GM21447 (cell line): Measurements from ENCODE around the gene PURB.
A peak's percentile ranks its signal among the peaks of the same experiment; 100 is the strongest.
"Not testable (repeated sequence)": the region's sequence is repeated elsewhere in the genome, so short reads cannot be mapped to it uniquely, and the experiment has no call there.

Experiments used
- ATAC-seq: cut with Tn5 transposase; IDR thresholded peaks from one replicate; pipeline ENCODE4 v1.9.1; 2021; ENCODE audit not compliant: unreplicated experiment

The PURB gene

DNA sequence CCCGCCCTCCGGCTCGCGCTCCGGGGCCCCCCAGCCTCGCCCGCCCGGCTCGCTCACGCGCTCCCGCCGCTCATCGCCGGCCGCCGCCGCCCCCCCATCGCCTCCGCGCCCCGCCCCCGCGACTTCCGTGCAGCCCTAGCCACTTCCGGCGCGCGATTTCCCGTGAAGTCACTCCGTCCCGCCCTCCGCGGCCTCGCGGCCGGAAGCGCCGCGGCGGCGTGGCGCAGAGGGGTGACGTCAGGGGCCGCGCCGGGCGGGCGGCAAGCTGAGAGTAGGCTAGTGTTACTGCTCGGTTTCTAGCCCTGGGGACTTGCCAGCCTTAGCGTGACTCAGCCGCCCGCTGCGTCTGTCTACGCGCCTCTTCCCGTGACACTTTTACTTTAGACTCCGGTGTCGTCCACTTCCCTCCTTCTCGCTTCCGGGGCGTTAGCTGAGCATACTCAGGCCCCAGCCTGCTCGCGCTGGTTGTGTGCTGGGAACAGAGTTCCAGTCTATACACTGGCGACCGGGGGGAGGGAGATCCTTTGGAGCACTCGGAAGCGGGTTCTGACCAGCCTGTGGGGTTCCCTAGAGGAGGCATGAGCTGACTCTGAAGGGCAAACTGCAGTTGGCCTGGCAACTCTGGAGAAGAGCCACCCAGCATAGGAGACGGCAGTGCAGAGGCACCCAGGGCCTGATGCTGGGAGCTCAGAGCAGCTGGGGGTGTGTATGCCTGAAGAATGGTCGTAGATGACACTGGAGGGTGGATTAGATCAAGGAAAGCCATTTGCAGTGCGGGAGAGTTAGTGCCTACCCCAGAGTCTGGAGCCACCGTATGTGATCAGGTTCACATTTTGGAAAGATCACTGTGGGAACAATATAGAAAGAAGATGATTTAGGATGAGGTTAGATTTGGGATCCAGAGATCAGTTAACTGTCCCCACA, at the start of gene PURB:
Gene PURB (minus strand): TSS at position 137 of the 924 bp plus-strand sequence. CDS start 182 bp downstream, outside the sequence.
- ATAC-seq = peak; percentile 72

DNA sequence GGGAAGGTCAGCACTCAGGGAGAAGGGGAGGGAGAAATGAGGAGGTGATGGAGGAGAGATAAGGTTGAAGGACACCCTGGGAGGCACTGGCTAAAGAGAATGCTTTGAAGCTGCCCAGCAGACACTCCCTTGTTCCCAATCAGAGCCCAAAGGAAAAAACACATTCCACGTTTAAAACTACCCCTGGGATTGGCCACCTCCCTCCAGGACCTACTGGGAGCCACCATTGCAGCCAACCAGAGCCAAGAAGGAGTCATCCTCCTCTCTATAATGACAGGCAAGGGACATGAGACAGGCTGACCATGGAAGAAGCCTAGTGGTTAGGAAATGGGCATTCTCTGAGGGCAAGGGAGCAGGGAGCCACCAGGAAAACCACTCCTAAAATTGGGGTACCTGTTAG, 49.7 kb upstream of the PURB start:
- no peak for ATAC-seq

DNA sequence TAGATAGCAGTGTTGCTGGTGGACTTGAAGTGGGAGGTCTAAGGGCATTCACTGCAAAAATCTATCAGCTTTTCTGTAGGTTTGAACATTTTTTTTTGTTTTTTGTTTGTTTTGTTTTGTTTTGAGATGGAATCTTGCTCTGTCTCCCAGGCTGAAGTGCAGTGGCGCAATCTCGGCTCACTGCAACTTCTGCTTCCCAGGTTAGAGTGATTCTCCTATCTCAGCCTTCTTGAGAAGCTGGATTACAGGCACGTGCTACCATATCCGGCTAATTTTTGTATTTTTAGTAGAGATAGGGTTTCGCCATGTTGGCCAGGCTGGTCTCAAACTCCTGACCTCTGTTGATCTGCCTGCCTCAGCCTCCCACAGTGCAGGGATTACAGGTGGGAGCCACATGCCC, 49.2 kb upstream of the PURB start:
- ATAC-seq = not testable (repeated sequence)

DNA sequence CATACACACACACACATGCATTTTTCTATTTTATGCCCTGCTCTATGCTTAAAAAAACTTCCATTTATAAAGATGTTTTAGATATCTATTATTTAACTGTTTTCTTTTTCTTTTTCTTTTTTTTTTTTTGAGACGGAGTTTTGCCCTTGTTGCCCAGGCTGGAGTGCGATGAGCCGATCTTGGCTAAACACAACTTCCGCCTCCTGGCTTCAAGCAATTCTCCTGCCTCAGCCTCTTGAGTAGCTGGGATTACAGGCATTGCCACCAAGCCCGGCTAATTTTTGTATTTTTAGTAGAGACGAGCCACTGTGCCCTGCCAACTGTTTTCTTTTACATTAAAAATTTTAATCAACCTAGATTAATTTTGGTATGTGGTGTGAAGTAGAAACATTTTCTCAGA, 45.6 kb upstream of the PURB start:
- no peak for ATAC-seq

DNA sequence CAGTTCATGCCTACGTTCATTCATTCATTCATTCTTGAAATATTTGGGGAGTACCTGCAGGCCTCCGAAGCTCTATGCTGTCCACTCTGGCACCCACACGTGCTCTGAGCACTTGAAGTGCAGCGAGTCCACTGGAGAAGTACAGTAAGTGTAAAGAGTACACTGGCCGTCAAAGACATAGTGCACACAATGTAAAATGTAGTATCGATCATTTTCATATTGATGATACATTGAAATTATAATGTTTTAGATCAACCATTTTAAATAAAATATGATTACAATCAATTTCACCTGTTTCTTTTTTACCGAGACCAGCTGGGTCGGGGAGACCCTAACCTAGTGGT, 37.0 kb upstream of the PURB start:
- ATAC-seq = no peak

DNA sequence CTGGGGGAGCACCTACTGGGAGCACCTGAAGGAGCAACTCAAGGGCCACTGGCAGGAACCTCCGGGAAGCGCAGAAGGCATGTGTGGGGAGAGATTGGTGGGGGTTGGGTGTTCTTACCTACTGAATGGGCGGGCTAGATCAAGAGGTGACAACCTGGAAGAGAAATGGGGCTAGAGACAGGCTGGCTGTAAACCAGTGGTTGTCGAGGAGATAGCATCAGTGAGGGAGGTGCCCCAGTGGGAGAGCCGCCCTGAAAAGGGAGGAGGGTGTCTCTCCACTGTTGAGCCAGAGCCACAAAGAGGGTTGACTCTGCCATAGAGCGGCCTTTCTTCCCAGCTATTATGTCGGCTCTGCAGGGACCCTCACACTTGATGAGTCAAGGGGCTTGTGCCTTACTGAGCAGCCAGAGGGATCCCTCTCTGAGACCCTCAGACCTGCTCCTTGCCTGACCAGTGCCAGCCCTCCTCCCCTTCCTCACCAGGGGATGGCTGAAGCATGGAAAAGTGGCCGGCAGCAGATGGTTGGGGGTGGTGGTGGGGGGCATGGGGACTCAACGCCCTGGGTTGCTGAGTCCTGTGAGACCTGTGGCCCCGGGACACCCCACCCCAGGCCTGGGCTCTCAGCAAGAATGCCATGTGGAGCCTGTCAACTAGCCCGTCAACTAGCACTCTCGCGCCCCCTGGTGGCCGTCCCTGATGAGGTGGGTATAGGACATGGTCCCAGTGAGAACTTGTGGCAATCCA, 36.4 kb upstream of the PURB start:
- ATAC-seq = peak; percentile 70

DNA sequence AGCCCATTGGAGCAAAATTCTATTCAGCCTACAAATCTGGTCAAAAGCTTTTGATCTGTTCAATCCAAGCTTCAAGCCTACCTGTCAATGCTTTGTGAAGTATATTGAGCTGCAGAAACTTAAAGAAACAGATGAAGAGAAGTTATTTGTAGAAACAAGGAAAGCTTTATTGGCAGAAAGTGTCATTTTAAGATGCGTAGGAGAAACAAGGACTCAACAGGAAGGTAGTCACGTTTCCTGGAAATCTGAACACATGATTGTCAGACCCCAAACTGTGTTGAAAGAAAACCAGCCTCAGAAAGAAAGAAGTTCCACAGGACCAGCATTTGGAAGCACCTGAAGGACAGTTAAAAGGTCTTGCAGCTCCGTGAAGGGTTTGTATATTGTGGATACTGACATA, 34.8 kb upstream of the PURB start:
- ATAC-seq = no peak

DNA sequence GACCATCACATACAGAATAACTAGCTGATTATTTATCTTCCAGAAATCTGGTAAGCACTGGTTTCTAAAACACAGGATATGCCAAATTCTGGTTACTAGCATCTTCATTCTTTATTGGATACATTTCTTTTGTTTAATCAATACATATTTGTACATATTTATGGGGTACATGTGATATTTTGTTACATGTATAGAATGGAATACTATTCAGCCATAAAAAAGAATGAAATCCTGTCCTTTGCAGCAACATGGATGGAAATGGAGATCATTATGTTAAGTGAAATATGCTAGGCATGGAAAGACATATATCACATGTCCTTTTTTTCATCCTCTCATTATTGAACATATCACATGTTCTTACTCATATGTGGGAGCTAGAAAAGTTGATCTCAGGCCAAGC, 32.7 kb upstream of the PURB start:
- no peak for ATAC-seq

DNA sequence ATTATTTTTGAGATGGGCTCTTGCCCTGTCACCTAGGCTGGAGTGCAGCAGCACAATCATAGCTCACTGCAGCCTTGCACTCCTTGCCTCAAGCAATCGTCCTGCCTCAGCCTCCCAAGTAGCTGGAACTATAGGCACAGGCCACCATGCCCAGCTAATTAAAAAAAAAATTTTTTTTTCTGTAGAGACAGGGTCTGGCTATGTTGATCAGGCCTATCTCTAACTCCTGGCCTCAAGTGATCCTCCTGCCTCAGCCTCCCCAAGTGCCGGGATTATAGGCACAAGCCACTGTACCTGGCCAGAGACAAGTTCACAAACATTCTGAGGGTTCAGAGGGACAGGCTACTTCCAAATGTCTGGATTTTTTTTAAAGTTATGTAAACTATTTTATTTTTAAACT, 32.1 kb upstream of the PURB start:
- no peak for ATAC-seq

DNA sequence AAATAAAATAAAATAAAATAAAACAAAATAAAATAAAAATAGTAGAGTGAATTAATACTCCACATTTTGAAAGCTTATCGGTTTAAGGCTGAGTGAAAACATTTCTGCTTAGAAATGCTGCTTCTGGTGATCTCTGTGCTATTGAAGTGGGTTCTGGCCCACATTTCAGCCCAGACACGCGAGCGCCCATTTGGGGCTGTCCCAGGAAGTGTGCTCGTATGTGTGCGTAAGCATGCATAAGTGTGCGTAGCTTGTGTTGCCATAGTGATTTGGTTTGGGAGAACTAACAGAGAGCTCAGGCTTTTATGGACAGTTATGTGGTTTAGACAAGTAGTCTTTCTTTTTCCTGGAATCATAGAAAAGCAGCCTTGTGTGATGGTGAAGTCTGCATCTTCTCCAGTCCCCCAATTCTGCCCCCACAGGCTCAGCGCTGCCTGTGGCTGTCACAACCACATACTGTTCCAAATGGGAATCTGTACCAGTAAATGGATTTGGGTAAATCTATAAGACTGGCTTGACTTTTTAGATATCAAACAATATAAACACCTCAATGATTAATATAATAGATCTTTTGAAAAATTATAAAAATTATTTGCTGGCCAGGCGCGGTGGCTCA, 29.8 kb upstream of the PURB start:
- ATAC-seq = peak; percentile 57

DNA sequence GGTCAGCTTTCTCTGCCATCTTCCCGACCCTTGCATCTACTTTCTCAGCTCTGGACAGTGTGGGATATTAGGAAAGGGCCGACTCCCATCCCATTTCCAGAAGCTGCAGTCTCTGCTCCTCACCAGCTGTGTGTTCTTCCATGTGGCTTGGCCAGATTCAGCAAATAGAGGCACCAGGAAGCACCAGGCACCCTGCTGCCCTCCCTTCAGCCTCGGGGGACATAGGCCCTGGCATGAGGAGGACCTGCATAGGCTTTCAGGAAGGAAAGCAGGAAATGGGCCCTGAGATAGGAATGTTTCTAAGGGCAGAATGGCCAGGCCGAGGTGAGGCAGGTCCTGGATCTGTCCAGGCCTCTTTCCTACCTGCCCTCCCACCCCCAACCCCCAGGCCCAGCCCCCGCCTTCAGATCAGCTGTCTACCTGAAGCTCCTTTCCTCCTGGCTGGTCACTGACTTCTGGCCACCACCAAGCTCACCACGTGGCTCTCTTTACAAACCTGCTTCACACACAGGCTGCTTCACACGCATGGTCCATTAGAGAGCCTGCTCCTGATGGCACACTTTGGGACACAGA, 27.5 kb upstream of the PURB start:
- ATAC-seq = no peak

DNA sequence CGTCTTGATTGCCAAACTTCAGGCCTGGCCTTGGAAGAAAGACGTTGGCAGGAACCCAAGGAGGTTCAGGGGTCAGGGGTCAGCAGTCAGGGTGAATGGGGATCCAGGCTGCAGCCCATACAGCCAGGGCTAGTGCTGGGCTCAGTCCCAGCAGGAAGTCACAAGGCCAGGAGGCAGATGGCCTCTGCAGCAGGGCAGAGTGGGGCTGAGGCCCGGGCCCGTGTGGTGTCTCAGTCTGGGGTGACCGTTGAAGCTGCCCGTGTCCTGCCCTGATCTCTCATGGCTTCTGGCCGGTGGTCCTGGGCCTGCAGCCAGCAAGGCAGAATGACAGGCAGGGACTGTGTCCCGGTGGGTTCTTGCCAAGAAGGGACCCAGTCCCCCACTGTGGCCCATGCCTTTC, 26.6 kb upstream of the PURB start:
- ATAC-seq = no peak

DNA sequence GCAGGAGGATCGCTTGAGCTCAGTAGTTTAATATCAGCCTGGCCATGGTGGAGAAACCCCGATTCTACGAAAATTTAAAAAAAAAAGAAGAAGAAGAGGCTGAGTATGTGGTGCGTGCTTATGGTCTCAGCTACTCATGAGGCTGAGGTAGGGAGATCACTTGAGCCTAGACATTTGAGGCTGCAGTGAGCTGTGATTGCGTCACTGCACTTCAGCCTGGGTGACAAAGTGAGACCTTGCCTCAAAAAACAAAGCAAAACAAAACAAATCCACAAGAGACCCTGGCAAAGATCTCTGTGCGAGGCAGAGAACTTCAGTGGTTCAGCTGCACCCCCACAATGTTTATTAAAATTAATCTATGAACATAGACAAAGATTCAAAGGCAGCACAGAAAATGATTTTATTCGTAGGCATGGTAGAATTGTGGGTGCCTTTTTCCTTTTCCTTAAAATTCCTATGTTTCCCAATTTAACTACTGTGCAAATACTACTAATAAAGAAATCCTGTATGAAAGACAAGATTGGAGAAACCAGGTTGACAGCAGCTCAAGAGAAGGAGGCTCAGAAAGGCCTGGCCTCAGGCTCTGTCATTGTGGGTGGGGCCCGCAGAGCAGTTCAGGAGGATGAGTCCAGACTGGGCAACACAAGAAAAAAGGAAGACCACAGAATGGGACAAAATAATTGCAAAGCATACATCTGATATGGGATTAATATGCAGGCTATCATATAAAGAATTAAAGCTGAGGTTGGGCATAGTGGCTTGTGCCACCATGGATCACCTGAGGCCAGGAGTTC, 24.5 kb upstream of the PURB start:
- no peak for ATAC-seq

DNA sequence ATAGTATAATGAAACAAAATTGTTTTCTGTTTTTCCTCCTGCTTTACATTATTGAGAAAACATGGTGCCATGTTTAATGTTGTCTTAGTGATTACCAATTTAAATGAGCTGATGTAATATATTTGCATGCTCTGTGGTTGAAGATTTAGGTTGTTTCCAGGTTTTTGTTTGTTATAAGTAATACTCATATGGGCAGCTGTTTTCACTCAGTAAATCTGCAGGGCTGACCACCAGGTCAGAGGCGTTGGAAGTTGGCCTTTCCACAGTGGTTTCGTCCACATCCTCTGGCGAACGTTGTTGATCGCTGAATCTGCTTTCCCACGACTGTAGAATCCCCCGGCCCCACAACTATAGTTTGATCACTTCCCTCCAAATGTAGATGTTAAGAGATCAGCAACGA, 21.6 kb upstream of the PURB start:
- ATAC-seq = no peak

DNA sequence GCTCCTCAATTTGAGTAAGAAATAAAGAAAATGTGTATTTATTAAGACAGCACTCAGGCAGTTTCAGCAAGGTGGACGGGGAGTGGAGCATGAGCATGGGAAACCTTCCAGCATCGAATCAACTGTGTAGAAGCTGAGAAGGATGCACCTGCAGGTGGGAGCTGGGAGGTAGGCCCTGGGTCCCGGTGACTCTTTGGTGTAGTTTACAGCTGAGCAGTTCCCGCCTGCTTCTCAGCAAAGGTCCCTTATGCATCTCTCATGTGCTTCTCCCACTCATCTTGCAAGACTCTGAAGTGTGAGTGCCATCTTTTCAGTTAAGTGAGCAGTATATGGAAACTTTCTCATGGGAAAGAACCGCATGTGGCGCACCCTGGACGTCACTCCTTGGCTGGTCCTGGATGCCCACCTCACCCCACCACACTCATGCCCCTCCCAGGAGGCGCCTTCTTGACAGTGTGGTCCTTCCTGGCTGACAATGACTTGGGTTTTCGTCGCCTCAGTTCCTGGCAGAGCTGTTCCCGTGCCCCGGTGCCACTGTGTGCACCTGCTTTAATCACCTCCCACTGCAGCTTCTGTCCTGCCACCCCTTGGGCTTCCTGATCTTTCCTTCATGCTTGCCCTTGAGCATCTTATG, 19.8 kb upstream of the PURB start:
- ATAC-seq = no peak

DNA sequence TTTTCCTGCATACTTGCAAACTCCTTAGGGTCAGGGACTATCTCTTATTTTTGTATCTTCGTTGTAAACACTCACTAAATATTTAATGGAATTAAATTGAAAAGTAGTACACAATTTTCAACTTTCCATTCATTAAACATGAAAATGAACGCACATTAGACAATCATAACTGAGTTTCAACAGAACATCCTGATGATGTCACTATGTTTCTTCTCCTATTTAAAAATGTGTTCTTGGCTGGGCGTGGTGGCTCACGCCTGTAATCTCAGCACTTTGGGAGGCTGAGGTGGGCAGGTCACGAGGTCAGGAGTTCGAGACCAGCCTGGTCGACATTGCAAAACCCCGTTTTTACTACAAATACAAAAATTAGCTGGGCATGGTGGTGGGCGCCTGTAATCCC, 14.1 kb upstream of the PURB start:
- ATAC-seq = no peak

DNA sequence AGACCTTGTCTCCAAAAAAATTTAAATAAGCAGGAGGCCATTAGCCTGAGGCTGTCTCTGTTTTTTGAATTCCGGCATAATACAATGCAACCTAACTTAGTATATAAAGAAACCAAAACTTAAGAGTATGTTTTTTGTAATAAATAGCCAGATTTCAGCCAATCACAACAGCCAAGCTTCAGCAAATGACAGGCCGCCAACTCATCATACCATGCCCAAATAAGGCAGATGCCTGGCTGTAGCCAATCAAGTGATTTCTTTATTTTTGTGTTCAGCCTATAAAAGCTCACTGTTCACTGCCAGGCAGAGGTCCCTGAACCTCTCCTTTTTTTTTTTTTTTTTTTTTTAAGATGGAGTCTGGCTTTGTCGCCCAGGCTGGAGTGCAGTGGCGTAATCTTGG, 12.7 kb upstream of the PURB start:
- ATAC-seq = no peak

DNA sequence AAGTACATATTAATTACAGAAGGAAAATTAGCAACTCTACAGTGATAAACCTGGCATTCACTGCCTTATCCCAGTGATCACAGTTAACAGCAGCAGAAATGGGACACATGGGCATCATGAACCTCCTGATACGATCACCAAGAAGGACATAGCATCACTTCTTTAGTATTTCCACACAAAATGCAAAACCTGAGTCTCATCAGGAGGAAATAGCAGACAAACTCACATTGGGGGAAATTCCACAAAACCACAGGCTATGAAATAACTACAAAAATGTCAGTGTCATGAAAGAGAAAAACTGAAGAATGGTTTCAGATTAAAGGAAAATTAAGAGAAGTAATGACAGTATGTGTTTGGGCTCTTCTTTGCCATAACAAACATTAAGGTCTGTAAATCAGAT, 12.0 kb upstream of the PURB start:
- no peak for ATAC-seq

DNA sequence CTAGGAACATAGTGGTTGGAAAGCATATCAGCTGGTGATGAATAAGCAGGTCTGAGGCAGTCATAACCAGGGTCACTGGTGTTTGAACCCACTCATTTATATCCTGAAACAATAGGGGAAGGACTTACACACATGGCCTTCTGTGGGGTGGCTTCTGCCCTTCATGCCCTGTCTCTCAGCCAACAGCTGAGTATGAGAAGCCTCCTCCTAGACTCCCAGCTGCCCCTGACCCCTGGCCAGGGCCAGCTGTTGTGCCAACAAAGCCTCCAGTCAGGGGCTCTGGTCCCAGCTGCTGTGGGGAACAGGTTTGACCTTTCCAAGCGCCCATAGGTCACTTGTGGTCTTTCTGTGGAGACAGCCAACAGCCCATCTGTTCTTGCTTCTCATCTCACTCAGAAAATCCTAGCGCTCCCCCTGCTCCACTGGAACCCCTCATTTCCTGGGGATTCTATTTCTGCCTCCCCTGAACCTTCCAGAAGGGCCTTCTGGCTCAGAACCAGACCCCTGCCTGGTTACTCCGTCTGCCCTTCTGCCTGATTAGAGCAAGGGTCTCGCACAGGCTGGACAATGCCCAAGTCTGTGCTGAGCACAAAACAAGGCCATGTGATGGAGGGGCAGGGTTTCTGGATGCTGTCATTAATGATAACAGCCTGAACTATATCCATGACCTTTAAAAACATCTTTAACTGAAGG, 9.7 kb upstream of the PURB start:
- no peak for ATAC-seq
